ENCODE measurements around the gene GSK3B.

The GSK3B gene

DNA sequence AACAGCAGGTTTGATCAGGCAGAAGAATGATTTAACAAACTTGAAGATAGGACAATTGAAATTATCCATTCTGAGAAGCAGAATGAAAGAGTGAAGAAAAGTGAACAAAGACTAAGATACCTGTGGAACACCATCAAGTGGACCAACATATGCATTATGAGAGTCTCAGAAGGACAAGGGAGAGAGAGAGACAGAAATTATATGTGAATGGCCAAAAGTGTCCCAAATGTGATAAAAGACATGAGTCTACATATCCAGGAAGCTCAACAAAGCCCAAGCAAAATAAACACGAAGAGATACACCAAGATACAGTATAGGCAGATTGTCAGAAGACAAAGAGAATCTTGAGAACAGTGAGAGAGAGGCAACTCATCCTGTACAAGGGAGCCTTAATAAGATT, 317.9 kb downstream of the GSK3B start:
- Mint-ChIP-seq H3K9me3 (no peaks in the 10 kb centered on the region), H3K36me3 (ENCODE audit: low read depth) (no peaks in the 10 kb centered on the region), H3K4me3 (no peak overlapping the region), H3K4me1 (ENCODE audit: low read depth) (peaks cover 8% of the 10 kb centered on the region), H3K27me3 (ENCODE audit: low read depth) (peaks cover 12% of the 10 kb centered on the region), H3K27ac (no peak overlapping the region)
- DNase-seq (ENCODE audit: low spot score): no peak

DNA sequence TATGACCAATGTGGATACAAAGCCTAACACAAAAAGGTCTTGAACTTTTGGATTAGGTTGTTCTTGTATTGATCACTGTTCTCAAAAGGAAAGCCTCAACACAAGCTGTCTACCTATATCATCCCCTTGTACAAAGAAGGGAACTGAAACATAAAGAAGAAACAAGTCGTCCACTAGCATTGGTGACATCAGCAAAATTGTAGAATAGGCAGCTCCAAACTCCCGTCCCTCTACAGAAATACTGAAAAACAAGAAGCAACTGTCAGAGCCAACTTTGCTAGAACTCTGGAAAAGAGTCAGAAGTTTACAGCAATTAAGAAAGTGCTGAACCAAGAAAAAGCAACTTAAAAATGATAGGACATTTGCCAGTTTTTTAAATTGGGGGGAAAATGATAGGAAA, 319.8 kb downstream of the GSK3B start:
- Mint-ChIP-seq H3K4me3 (no peak overlapping the region), H3K36me3 (ENCODE audit: low read depth) (no peaks in the 10 kb centered on the region), H3K27ac (no peak overlapping the region), H3K9me3 (no peaks in the 10 kb centered on the region), H3K4me1 (ENCODE audit: low read depth) (no peaks in the 10 kb centered on the region), H3K27me3 (ENCODE audit: low read depth) (peaks cover 18% of the 10 kb centered on the region)
- DNase-seq (ENCODE audit: low spot score): no peak
